Measurements from ENCODE around the gene TBC1D24.

The TBC1D24 gene

DNA sequence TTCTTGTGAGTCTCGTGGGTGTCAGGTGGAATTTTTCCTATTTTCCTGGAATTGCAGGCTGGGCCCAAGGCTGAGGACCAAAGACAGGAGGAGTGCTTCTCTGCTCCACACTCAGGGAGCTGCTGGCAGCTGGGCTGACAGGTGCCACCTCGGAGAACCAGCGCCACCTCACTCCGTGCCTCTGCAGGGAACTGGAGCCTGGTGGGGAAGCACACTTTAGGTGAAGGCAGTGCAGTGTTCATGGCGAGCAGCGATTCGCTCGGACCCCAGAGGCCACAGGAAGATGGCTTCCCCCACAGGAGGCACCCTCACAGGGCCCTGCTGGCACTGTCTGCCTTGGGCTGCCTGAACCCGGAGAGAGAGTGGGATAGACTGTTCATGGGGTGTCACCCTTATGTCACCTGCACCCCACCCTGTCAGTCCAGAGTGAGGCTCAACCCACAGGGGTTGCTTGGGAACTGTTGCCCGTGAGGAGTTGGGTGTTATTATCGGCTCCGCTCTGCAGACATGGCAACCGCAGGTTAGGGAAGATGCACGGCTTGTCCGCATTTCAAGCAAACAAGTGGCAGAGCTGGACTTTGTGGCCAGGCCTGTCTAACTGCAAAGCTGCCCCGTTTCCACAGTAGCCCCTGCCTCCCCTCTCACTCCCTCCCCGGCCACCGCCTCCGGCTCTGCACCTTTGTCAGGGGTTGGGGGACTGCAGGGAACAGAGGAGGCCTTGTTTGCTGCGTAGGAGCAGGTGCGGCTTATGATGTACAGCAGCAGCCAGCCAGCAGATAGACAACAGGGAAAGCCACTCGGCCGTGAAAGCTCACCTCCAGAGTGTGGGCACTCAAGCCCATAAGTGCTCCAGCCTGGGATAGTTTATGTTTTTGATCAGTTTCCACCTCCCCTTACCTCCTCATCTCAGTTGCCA is 15.5 kb downstream of the TBC1D24 start:
- DNase-seq, result no peak
- in situ Hi-C loops (cut with HindIII; ENCODE audit: low pct_ligation_motif_present, low pct_unique_long_range_greater_than_20kb, low sequenced_read_pairs), result no loop called here

DNA sequence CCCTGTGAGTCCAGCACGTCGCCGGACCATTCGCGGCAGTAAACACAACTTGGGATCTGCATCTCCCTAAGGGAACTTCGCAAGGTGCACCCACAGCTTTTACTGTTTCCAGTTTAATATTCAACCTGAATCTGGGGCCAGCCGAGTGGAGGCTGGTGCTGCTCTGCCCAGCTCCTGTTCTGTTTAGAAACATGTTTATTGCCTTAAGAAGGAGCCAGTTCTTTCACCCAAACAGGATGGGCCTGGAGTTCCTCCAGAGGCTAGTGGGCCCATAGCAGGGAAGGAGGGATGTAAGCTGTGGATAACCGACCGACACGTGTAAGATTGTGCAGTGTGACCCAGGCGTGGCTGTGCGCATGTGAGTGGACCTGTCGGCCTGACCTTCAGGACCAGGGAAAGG is 17.4 kb downstream of the TBC1D24 start:
- in situ Hi-C loops (cut with HindIII; ENCODE audit: low pct_ligation_motif_present, low pct_unique_long_range_greater_than_20kb, low sequenced_read_pairs), result no loop called here
- no peak for DNase-seq

DNA sequence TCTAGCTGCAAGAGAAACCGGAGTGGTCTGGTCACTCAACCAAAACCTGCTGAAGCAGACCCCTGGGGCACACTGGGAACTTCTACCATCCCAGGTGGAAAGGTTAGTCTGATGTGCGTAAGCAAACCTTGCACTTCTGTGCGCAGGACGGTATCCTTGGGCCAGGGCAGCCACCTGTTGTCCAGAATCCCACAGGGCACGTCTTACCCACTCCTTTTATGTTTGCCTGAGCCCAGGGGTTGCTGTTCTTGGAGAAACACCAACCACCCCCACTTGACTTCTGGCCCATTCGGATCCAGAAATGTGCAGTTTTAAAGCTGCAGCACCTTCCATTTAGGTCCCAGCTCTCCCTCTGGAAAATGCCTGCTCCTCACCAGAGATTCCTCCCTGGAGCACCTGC is 18.7 kb downstream of the TBC1D24 start:
- in situ Hi-C loops (cut with HindIII; ENCODE audit: low pct_ligation_motif_present, low pct_unique_long_range_greater_than_20kb, low sequenced_read_pairs), result no loop called here

GRCh38 chr16:2494616-2495015 is 19.7 kb downstream of the TBC1D24 start:
- in situ Hi-C loops (cut with HindIII; ENCODE audit: low pct_ligation_motif_present, low pct_unique_long_range_greater_than_20kb, low sequenced_read_pairs), result no loop called here
- DNase-seq, result no peak

More for the DNA sequence above, 18.7 kb downstream of the TBC1D24 start:
- no peak for DNase-seq

DNA sequence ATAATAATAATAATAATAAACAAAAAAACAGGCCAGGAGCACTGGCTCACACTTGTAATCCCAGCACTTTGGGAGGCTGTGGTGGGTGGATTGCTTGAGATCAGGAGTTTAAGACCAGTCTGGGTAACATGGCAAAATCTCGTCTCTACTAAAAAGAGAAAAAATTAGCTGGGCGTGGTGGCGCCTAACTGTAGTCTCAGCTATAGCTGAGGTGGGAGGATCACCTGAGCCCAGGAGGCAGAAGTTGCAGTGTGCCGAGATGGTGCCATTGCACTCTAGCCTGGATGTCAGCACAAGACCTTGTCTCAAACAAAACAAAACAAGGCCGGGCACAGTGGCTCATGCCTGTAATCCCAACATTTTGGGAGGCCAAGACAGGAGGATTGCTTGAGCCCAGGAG is 20.1 kb downstream of the TBC1D24 start:
- no peak for DNase-seq
- in situ Hi-C loops (cut with HindIII; ENCODE audit: low pct_ligation_motif_present, low pct_unique_long_range_greater_than_20kb, low sequenced_read_pairs), result no loop called here

DNA sequence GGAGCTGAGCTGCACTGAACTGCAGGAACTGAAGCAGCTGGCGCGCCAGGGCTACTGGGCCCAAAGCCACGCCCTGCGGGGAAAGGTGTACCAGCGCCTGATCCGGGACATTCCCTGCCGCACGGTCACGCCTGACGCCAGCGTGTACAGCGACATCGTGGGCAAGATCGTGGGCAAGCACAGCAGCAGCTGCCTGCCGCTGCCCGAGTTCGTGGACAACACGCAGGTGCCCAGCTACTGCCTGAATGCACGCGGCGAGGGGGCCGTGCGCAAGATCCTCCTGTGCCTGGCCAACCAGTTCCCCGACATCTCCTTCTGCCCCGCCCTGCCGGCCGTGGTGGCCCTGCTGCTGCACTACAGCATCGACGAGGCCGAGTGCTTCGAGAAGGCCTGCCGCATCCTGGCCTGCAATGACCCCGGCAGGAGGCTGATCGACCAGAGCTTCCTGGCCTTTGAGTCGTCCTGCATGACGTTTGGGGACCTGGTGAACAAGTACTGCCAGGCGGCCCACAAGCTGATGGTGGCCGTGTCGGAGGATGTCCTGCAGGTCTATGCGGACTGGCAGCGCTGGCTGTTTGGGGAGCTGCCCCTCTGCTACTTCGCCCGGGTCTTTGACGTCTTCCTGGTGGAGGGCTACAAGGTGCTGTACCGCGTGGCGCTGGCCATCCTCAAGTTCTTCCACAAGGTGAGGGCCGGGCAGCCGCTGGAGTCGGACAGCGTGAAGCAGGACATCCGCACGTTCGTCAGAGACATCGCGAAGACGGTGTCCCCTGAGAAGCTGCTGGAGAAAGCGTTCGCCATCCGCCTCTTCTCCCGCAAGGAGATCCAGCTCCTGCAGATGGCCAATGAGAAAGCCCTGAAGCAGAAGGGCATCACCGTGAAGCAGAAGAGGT is 21.5 kb downstream of the TBC1D24 start:
- in situ Hi-C loops (cut with HindIII; ENCODE audit: low pct_ligation_motif_present, low pct_unique_long_range_greater_than_20kb, low sequenced_read_pairs), result no loop called here
- DNase-seq, result no peak

- no peak for DNase-seq
- in situ Hi-C loops (cut with HindIII; ENCODE audit: low pct_ligation_motif_present, low pct_unique_long_range_greater_than_20kb, low sequenced_read_pairs), result no loop called here
These were observed 22.2 kb downstream of the TBC1D24 start for GRCh38 chr16:2497116-2497630.

DNA sequence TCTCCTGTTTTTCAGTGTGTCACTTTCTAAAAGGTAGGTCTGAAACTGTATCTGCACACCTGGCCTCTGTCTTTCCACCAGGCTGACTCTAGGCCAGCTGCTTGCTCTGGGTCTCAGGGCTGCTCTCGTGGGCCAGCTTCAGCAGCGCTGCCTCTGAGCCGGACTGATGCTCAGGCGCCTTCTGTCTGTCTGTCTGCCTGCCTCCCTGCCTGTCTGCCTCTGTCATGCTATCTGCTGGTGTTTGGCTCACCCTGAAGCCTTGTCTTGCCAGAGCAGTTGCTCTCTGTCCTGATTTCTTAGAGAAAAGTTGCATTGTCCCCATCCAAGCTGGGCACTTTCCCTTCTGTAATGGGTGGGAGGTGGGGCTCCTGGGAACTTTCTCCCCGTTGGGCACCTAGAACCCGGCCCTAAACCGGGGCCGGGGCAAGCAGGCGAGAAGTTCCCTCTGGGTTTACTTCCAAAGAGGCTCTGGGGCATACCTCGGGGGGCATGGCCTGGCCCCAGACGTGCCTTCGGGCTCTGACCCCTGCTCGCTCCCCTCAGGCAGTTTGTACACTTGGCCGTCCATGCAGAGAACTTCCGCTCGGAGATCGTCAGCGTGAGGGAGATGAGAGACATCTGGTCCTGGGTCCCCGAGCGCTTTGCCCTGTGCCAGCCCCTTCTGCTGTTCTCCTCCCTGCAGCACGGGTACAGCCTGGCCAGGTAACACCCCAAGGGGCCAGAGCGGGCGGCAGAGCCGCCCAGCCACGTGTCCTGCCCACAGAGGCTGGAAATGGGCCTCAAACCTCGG is 23.0 kb downstream of the TBC1D24 start:
- in situ Hi-C loops (cut with HindIII; ENCODE audit: low pct_ligation_motif_present, low pct_unique_long_range_greater_than_20kb, low sequenced_read_pairs), result no loop called here

DNA sequence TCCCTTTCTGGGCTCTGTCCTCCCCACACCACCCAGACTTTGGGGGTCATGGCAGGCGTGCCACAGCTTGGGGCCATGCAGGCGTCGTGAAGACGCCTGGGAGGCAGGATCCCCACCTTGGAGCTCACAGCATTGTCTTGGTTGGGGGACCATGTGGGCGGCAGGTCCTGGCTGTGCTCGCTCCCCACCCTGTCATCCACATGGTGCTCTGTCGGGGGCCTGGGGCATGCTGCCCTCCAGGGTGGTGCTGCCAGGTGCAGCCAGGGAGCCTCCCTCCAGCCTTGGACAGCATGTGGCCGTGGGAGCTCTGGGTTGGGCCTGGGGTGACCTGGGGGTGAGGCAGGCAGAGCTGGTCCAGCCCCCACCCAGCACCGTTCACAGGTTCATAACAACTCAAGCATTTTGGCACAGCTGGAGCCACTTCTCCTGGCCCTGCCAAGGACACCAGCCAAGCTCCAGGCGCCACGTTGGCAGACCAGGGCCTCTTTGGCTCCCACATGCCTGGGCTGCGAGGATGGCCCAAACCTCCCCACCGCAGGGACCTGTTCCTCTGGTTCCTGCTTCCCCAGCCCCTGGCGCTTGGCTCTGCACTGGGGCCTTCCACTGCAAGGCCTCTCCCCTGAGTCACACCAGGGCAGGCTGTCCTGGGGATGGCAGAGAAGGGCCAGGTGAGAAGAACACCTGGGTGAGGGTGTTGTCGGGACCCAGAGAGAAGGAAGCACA is 23.8 kb downstream of the TBC1D24 start:
- DNase-seq, result no peak
- in situ Hi-C loops (cut with HindIII; ENCODE audit: low pct_ligation_motif_present, low pct_unique_long_range_greater_than_20kb, low sequenced_read_pairs), result no loop called here

More for the DNA sequence above, 23.0 kb downstream of the TBC1D24 start:
- DNase-seq, result no peak

DNA sequence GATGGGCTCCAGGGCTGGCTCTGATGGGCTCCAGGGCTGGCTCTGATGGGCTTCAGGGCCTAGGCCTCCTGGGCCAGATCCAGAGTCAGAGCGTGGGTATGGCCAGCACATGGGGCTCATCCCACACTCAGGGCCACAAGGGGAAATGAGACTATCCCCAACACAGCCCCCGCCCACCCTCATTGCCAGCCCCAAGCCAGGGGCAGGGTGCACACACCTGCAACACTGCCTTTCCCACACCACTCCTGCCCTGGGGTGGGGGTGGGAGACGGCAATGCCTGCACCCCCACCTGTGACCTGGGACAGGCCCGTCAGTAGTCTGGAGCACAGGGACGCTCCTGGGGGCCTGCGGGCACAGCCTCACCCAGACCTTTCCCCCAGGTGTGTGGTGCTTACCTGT is 24.5 kb downstream of the TBC1D24 start:
- no peak for DNase-seq
- in situ Hi-C loops (cut with HindIII; ENCODE audit: low pct_ligation_motif_present, low pct_unique_long_range_greater_than_20kb, low sequenced_read_pairs), result no loop called here

- DNase-seq, result no peak
- in situ Hi-C loops (cut with HindIII; ENCODE audit: low pct_ligation_motif_present, low pct_unique_long_range_greater_than_20kb, low sequenced_read_pairs), result no loop called here
These were observed 25.0 kb downstream of the TBC1D24 start for GRCh38 chr16:2499890-2500429.

- DNase-seq, result no peak
- in situ Hi-C loops (cut with HindIII; ENCODE audit: low pct_ligation_motif_present, low pct_unique_long_range_greater_than_20kb, low sequenced_read_pairs), result no loop called here
These were observed 25.5 kb downstream of the TBC1D24 start for GRCh38 chr16:2500430-2500917.

GRCh38 chr16:2500918-2501750 is 26.2 kb downstream of the TBC1D24 start:
- peak; percentile 95 for DNase-seq
- in situ Hi-C loops (cut with HindIII; ENCODE audit: low pct_ligation_motif_present, low pct_unique_long_range_greater_than_20kb, low sequenced_read_pairs), result no loop called here

- DNase-seq, result no peak
- in situ Hi-C loops (cut with HindIII; ENCODE audit: low pct_ligation_motif_present, low pct_unique_long_range_greater_than_20kb, low sequenced_read_pairs), result no loop called here
These were observed 27.3 kb downstream of the TBC1D24 start for GRCh38 chr16:2501946-2502895.

DNA sequence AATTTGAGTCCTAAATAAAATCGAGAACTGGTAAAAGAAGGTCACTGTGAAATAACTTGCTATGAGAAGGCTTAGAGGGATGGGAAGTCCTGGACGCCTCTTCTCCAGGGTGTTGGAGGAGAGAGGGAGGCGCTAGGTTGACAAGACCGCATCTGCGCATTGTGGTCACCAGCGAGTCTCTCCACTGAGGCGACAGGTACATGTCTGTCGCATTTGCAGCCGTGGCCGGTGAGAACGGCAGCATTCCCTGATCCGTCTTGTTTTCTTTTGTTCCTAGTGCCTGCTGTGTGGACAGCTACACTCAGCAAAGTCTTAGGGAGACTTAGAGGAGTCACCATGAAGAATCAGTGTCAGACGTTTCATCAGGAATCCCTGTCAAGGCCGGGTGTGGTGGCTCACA is 30.8 kb downstream of the TBC1D24 start:
- DNase-seq, result no peak
- in situ Hi-C loops (cut with HindIII; ENCODE audit: low pct_ligation_motif_present, low pct_unique_long_range_greater_than_20kb, low sequenced_read_pairs), result no loop called here
